HepG2 (cell line): ENCODE data around the gene CDK14. TPM values are rescaled to one million over a fixed set of nuclear protein-coding genes. Genes with fewer than 3 reads are reported as not detected.

ENCODE experiments used
- ATAC-seq: fragments of 200-7000 bp; cut with Tn5 transposase; 3 replicates; pipeline ENCODE4 v1.9.1; 2020; ENCODE audit warnings: mild to moderate bottlenecking, moderate library complexity
- BruUV-seq: library from RNA; stranded (reverse); fragments of 400-500 nt; replicated peaks from 2 replicates; lab custom pipeline; 2021; lab: Mats Ljungman, UMichigan
- CTCF ChIA-PET: fragments of 300-600 bp; formaldehyde crosslinking; extraction: SDS; loops from one replicate; lab custom pipeline; 2021; ENCODE audit warnings: low total read pairs, inconsistent platforms, low intra/inter-chr PET ratio; lab: Yijun Ruan, JAX
- POLR2A ChIA-PET: fragments of 350-600 bp; sonication (Branson Sonifier 250); formaldehyde crosslinking; loops from one replicate; lab custom pipeline; 2020; ENCODE audit warnings: antibody characterized with exemption, inconsistent platforms; lab: Yijun Ruan, JAX
- DNase-seq: peaks from one replicate; pipeline ENCODE4 v3.0.0-alpha.2; 2015; ENCODE audit warnings: low spot score
- FAIRE-seq: peaks from 3 replicates; lab custom pipeline; 2011; peaks lifted over from hg19 to GRCh38; lab: Jason Lieb, UNC
- H2AFZ ChIP-seq: one replicate; pipeline ENCODE4 v1.6.1; 2011; ENCODE audit warnings: low read length, inconsistent platforms
- H3K27ac ChIP-seq: fragments of 300-600 bp; 3 replicates; pipeline ENCODE4 v1.8.0; 2011; ENCODE audit warnings: mixed run types, mild to moderate bottlenecking, mixed read lengths, low read length, inconsistent platforms; ENCODE audit not compliant: insufficient read depth; ENCODE audit errors: extremely low read length
- H3K27me3 ChIP-seq, 2 experiments: fragments of 200-600 bp in 1 of 2; 2 replicates in 1 of 2; 3 replicates in 1 of 2; pipeline versions ENCODE4 v1.6.0 to v1.8.0; 2011; ENCODE audit warnings: low read length in 2 of 2, mild to moderate bottlenecking in 2 of 2, moderate library complexity in 2 of 2, inconsistent platforms in 1 of 2; ENCODE audit not compliant: insufficient read depth in 2 of 2, control insufficient read depth in 1 of 2
- H3K36me3 ChIP-seq, 2 experiments: fragments of 200-600 bp in 1 of 2; replicated peaks in 1 of 2; 2 replicates in 1 of 2; 3 replicates in 1 of 2; pipeline versions ENCODE4 v1.5.1 to v1.8.0; 2011; ENCODE audit warnings: low read length in 2 of 2, inconsistent platforms in 1 of 2; ENCODE audit not compliant: insufficient read depth in 2 of 2, control insufficient read depth in 1 of 2
- H3K4me1 ChIP-seq: 2 replicates; pipeline ENCODE4 v1.5.1; 2012; ENCODE audit warnings: low read length, inconsistent platforms; ENCODE audit not compliant: insufficient read depth
- H3K4me2 ChIP-seq: 2 replicates; pipeline ENCODE4 v1.6.0; 2011; ENCODE audit warnings: low read depth, low read length, inconsistent platforms
- H3K4me3 ChIP-seq, 3 experiments: fragments of 200-600 bp in 1 of 3; sonication (generic), shearing (Covaris generic) in 1 of 3; replicated peaks in 1 of 3; 2 replicates each; pipeline ENCODE4 v1.5.1; 2011 to 2016; ENCODE audit warnings: low read length in 3 of 3, inconsistent platforms in 2 of 3, low read depth in 2 of 3, mild to moderate bottlenecking in 2 of 3, control low read depth in 1 of 3, mixed read lengths in 1 of 3; ENCODE audit not compliant: insufficient read depth in 1 of 3
- H3K79me2 ChIP-seq: one replicate; pipeline ENCODE4 v1.6.1; 2011; ENCODE audit warnings: low read length, inconsistent platforms; ENCODE audit not compliant: insufficient read depth
- H3K9ac ChIP-seq: 2 replicates; pipeline ENCODE4 v1.6.0; 2011; ENCODE audit warnings: mild to moderate bottlenecking, low read depth, low read length, inconsistent platforms; ENCODE audit not compliant: insufficient read depth
- H3K9me3 ChIP-seq: 2 replicates; pipeline ENCODE4 v1.5.1; 2012; ENCODE audit warnings: mild to moderate bottlenecking, low read length
- H4K20me1 ChIP-seq: 2 replicates; pipeline ENCODE4 v1.6.0; 2011; ENCODE audit warnings: inconsistent platforms, mild to moderate bottlenecking, low read length, moderate library complexity; ENCODE audit not compliant: insufficient read depth
- ATF3 ChIP-seq: sonication (generic); formaldehyde crosslinking; IDR thresholded peaks from 2 replicates; pipeline ENCODE4 v1.4.0; 2020; ENCODE audit warnings: missing genetic modification reagents
- CCDC6 ChIP-seq: sonication (generic); formaldehyde crosslinking; IDR thresholded peaks from 2 replicates; pipeline ENCODE4 v1.8.1; 2022; ENCODE audit warnings: mild to moderate bottlenecking, missing genetic modification reagents, moderate library complexity
- MEIS2 ChIP-seq: sonication (generic); formaldehyde crosslinking; IDR thresholded peaks from 2 replicates; pipeline ENCODE4 v1.9.0; 2021; ENCODE audit warnings: mild to moderate bottlenecking, missing genetic modification reagents
- NFKBIZ ChIP-seq: IDR thresholded peaks from 2 replicates; pipeline ENCODE4 v1.6.1; 2018; ENCODE audit warnings: missing genetic modification reagents, missing compliant biosample characterization
- RBFOX2 ChIP-seq: fragments of 200-400 bp; formaldehyde crosslinking; IDR thresholded peaks from 2 replicates; pipeline ENCODE4 v1.6.1; 2017; ENCODE audit warnings: low read depth, mild to moderate bottlenecking, low read length
- SIX4 ChIP-seq: sonication (generic); formaldehyde crosslinking; IDR thresholded peaks from 2 replicates; pipeline ENCODE4 v1.4.0; 2020; ENCODE audit warnings: missing genetic modification reagents
- SMAD3 ChIP-seq: sonication (generic); formaldehyde crosslinking; IDR thresholded peaks from 2 replicates; pipeline ENCODE4 v1.4.0; 2020; ENCODE audit warnings: missing genetic modification reagents
- SP5 ChIP-seq: IDR thresholded peaks from 2 replicates; pipeline ENCODE4 v1.6.1; 2016; ENCODE audit warnings: low read depth, borderline replicate concordance
- TEF ChIP-seq: sonication (generic); formaldehyde crosslinking; IDR thresholded peaks from 2 replicates; pipeline ENCODE4 v1.5.0; 2020; ENCODE audit warnings: missing genetic modification reagents
- ZFYVE20 ChIP-seq: sonication (generic); formaldehyde crosslinking; IDR thresholded peaks from 2 replicates; pipeline ENCODE4 v1.8.0; 2023; ENCODE audit warnings: low read depth, mild to moderate bottlenecking, moderate library complexity, missing genetic modification reagents, borderline replicate concordance
- ZNF235 ChIP-seq: sonication (generic); formaldehyde crosslinking; IDR thresholded peaks from 2 replicates; pipeline ENCODE4 v1.8.1; 2023; ENCODE audit warnings: mild to moderate bottlenecking, missing genetic modification reagents, borderline replicate concordance
- ZNF572 ChIP-seq: sonication (generic); formaldehyde crosslinking; IDR thresholded peaks from 2 replicates; pipeline ENCODE4 v1.5.1; 2020; ENCODE audit warnings: mild to moderate bottlenecking, missing genetic modification reagents
- ZNF790 ChIP-seq: sonication (generic); formaldehyde crosslinking; IDR thresholded peaks from 2 replicates; pipeline ENCODE4 v1.8.0; 2022; ENCODE audit warnings: missing genetic modification reagents, mild to moderate bottlenecking, borderline replicate concordance
- WGBS: methylation state at CpG from one replicate; pipeline ENCODE4 v1.1.6; 2017; ENCODE audit warnings: low lambda C conversion rate; 5-methylcytosine and 5-hydroxymethylcytosine counted together
- in situ Hi-C: cut with HindIII; loops from 2 replicates; pipeline ENCODE4 v1.10.0; 2017; ENCODE audit warnings: low pct_unique_long_range_greater_than_20kb; ENCODE audit not compliant: extremely low pct_ligation_motif_present
- intact Hi-C: fragments of 100-400 bp; cut with micrococcal nuclease; formaldehyde crosslinking; loops from one replicate; pipeline ENCODE4 v1.10.0; 2022; ENCODE audit not compliant: unreplicated experiment
- polyA plus RNA-seq, 8 experiments: library from polyadenylated mRNA; depleted of rRNA in 3 of 8; stranded (reverse) in 7 of 8; unstranded in 1 of 8; fragments of >200 nt; fragmentation: Illumina TruSeq in 4 of 8; extraction: Trizol in 4 of 8; gene quantifications; 2 replicates each; pipeline versions ENCODE4 v1.2.1 to v1.2.3, GENCODE V29; 2011 to 2016; ENCODE audit warnings: low read depth in 4 of 8, missing spikeins in 1 of 8, mixed read lengths in 1 of 8; ENCODE audit not compliant: insufficient read depth in 1 of 8
- total RNA-seq, 5 experiments: library from RNA; depleted of rRNA; stranded (reverse); fragments of >200 nt; fragmentation: Illumina TruSeq; extraction: Trizol; gene quantifications; 2 replicates each; pipeline ENCODE4 v1.2.3, GENCODE V29; 2016; ENCODE audit warnings: low read depth in 1 of 5

The CDK14 gene
- total and polyA plus RNA-seq, 2 of the 13 experiments (the other 11 are each of a cell fraction or from before 2014, with no cell fraction given) = 0.26 to 0.71 TPM

- POLR2A ChIA-PET = no interaction called here
- Histone ChIP-seq H3K4me2 (no peak overlapping the region), H3K4me3 (no peak overlapping the region), H2AFZ (no peak overlapping the region), H3K9ac (no peak overlapping the region), H3K9me3 (no peaks in the 10 kb centered on the region), H3K27me3 (no peaks in the 10 kb centered on the region), H4K20me1 (no peaks in the 10 kb centered on the region)
- no peak for DNase-seq
- in situ Hi-C loops = no loop called here
- no peak for ATAC-seq
- WGBS = 19% methylated on average over 3 of the region's 3 CpGs
- no peak for FAIRE-seq
- CTCF ChIA-PET = no interaction called here
- no peak for TF ChIP-seq ZNF790
- TF ChIP-seq ZNF235 (CRISPR knock-in tag) = no peak
- no peak for TF ChIP-seq SIX4 (CRISPR knock-in tag)
- no peak for TF ChIP-seq ZFYVE20
- TF ChIP-seq, all 625 proteins: peak for 0
- intact Hi-C loops = no loop called here
- no peaks in the 10 kb centered on the region for H3K4me1 ChIP-seq
- no peaks in the 10 kb centered on the region for H3K79me2 ChIP-seq
- H3K27ac ChIP-seq = no peak overlapping the region
- BruUV-seq = no TSS peak
- H3K36me3 ChIP-seq = no peaks in the 10 kb centered on the region
These were observed 595.6 kb downstream of the CDK14 start for GRCh38 chr7:91191771-91192170.

GRCh38 chr7:91193141-91193540 is 597.0 kb downstream of the CDK14 start:
- no peak for FAIRE-seq
- no peak overlapping the region for H3K9ac ChIP-seq
- DNase-seq = no peak
- H3K36me3 ChIP-seq = no peaks in the 10 kb centered on the region
- ChIA-PET POLR2A (no interaction called here), CTCF (no interaction called here)
- no peak overlapping the region for H3K27ac ChIP-seq
- H3K9me3 ChIP-seq = no peaks in the 10 kb centered on the region
- no peaks in the 10 kb centered on the region for H4K20me1 ChIP-seq
- no peak for TF ChIP-seq CCDC6 (CRISPR knock-in tag)
- TF ChIP-seq SMAD3 (CRISPR knock-in tag) = no peak
- TF ChIP-seq SP5 (CRISPR knock-in tag) = no peak
- TF ChIP-seq ATF3 (CRISPR knock-in tag) = no peak
- TF ChIP-seq TEF = no peak
- no peak for TF ChIP-seq MEIS2
- no peak for TF ChIP-seq RBFOX2
- no peak for TF ChIP-seq ZNF572
- TF ChIP-seq NFKBIZ (CRISPR knock-in tag) = no peak
- 0% methylated on average over 1 of the region's 1 CpG for WGBS
- no TSS peak for BruUV-seq
- in situ Hi-C loops (no loop called here), intact Hi-C loops (no loop called here)
- H3K4me2 ChIP-seq = no peak overlapping the region
- ATAC-seq = no peak
- H3K4me3 ChIP-seq = no peak overlapping the region
- no peak overlapping the region for H2AFZ ChIP-seq
- H3K79me2 ChIP-seq = no peaks in the 10 kb centered on the region
- no peaks in the 10 kb centered on the region for H3K27me3 ChIP-seq
- no peaks in the 10 kb centered on the region for H3K4me1 ChIP-seq
